Activated naive CD8-positive, alpha-beta T cell (primary cell): ENCODE data around the gene MAP3K19.
"Not testable (repeated sequence)": the region's sequence is repeated elsewhere in the genome, so short reads cannot be mapped to it uniquely, and the experiment has no call there.

Experiments
- H3K27ac Mint-ChIP-seq: one replicate; pipeline ENCODE4 v1.8.0; 2021; ENCODE audit warnings: mixed read lengths
- H3K27me3 Mint-ChIP-seq: one replicate; pipeline ENCODE4 v1.8.0; 2021; ENCODE audit warnings: mixed read lengths
- H3K36me3 Mint-ChIP-seq: one replicate; pipeline ENCODE4 v1.8.0; 2021; ENCODE audit warnings: mixed read lengths
- H3K4me1 Mint-ChIP-seq: one replicate; pipeline ENCODE4 v1.8.0; 2021; ENCODE audit warnings: low read depth, mixed read lengths
- H3K4me3 Mint-ChIP-seq: one replicate; pipeline ENCODE4 v1.8.0; 2021; ENCODE audit warnings: mild to moderate bottlenecking, mixed read lengths
- H3K9me3 Mint-ChIP-seq: one replicate; pipeline ENCODE4 v1.8.0; 2021; ENCODE audit warnings: low read depth, mixed read lengths

Gene MAP3K19

GRCh38 chr2:135066710-135067109 is 19.5 kb upstream of the MAP3K19 start:
- Mint-ChIP-seq H3K4me1 (peaks cover 64% of the 10 kb centered on the region), H3K9me3 (no peaks in the 10 kb centered on the region), H3K36me3 (peaks cover 32% of the 10 kb centered on the region), H3K4me3 (no peak overlapping the region), H3K27ac (no peak overlapping the region), H3K27me3 (no peaks in the 10 kb centered on the region)

GRCh38 chr2:135064149-135064548 is 16.9 kb upstream of the MAP3K19 start:
- H3K27me3 Mint-ChIP-seq = no peaks in the 10 kb centered on the region
- peak overlapping the region; percentile 1 for H3K4me3 Mint-ChIP-seq
- no peaks in the 10 kb centered on the region for H3K9me3 Mint-ChIP-seq
- H3K27ac Mint-ChIP-seq = no peak overlapping the region
- H3K36me3 Mint-ChIP-seq = peaks cover 39% of the 10 kb centered on the region
- H3K4me1 Mint-ChIP-seq = peaks cover 62% of the 10 kb centered on the region

DNA sequence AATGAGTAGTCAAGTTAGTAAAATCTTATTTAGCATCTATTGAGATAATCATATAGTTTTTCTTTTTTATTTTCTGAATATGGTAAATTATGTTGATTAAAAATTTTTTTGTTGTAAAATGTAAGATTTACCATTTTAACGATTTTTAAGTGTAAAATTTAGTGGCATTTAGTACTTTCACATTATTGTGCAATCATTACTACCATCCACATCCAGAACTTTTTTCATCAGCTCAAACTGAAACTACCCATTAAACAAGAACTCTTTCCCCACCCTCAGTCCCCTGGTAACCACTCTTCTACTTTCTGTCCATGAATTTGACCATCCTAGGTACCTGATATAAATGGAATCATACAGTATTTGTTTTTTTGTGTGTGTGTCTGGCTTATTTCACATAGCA is 16.0 kb upstream of the MAP3K19 start:
- Mint-ChIP-seq H3K4me3 (no peak overlapping the region), H3K36me3 (peaks cover 40% of the 10 kb centered on the region), H3K27ac (no peak overlapping the region), H3K27me3 (no peaks in the 10 kb centered on the region), H3K9me3 (no peaks in the 10 kb centered on the region), H3K4me1 (peaks cover 63% of the 10 kb centered on the region)

DNA sequence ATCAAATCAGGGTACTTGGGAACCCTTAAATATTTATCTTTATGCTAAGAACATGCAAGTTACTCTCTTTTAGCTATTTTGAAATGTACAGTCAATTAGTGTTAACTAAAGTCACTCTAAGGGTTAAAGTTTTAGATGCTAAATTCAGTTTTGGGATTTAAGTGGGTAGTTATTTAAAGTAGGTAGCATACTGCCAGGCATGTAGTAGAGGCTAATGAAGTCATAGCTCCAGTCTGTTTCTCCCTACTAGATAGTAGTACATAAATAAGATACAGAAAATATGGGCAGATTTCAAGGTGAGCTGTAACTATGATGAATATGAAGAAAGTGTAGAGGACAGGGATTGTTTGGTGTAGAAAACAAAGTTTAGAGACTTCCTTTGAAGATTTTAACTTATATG is 12.3 kb upstream of the MAP3K19 start:
- Mint-ChIP-seq H3K4me3 (no peak overlapping the region), H3K27ac (no peak overlapping the region), H3K27me3 (no peaks in the 10 kb centered on the region), H3K36me3 (peaks cover 36% of the 10 kb centered on the region), H3K9me3 (no peaks in the 10 kb centered on the region), H3K4me1 (peaks cover 65% of the 10 kb centered on the region)

DNA sequence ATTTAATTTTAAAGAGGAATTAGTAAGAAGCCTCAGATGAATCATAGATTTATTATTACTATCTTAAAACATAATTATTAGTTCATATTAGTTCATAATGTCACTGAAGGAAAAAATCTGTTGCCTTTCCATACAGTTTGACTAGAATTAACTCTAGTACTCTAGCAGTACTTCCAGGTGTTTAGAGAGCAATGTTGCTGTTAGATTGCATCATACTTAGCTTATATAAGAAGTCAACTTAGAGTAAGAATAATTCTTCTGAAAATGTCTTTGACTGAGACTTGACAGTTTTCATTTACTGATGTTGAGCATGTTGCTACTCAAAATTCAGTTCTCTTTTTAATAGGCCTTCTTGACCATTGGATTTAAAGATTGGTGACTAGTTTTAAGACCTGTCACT is 9.5 kb upstream of the MAP3K19 start:
- Mint-ChIP-seq H3K9me3 (no peaks in the 10 kb centered on the region), H3K27me3 (no peaks in the 10 kb centered on the region), H3K4me3 (peak overlapping the region; percentile 23), H3K36me3 (peaks cover 21% of the 10 kb centered on the region), H3K27ac (peak overlapping the region; percentile 66), H3K4me1 (peaks cover 62% of the 10 kb centered on the region)

GRCh38 chr2:135055182-135055786 is 8.0 kb upstream of the MAP3K19 start:
- Mint-ChIP-seq H3K27ac (peak overlapping the region; percentile 43), H3K36me3 (peaks cover 14% of the 10 kb centered on the region), H3K4me1 (peaks cover 63% of the 10 kb centered on the region), H3K27me3 (no peaks in the 10 kb centered on the region), H3K9me3 (no peaks in the 10 kb centered on the region), H3K4me3 (peak overlapping the region; percentile 98)

DNA sequence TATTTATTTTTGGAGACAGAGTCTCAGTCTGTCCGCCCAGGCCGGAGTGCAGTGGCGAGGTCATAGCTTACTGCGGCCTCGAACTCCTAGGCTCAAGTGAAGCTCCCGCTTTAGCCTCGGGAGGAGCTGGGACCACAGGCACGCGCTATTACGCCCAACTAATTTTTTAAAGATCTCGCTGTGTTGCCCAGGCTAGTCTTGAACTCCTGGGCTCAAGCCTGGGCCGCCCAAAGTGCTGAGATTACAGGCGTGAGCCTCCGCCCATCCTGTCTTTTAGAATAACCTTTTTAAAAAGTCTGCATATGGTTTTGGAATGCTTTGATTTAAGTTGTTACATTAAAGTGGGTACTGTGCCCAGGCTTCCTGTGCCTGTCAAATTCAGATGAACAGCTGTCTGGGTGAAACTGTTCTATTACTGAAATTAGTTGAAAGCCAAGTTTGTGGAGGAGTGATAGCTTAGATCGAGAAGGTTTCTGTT is 5.8 kb upstream of the MAP3K19 start:
- Mint-ChIP-seq H3K4me3 (peak overlapping the region; percentile 98), H3K4me1 (peaks cover 56% of the 10 kb centered on the region), H3K27ac (peak overlapping the region; percentile 100), H3K36me3 (peaks cover 6% of the 10 kb centered on the region), H3K9me3 (no peaks in the 10 kb centered on the region), H3K27me3 (no peaks in the 10 kb centered on the region)

GRCh38 chr2:135052042-135052876 is 5.0 kb upstream of the MAP3K19 start, which contains the start of gene RAB3GAP1:
RAB3GAP1 (plus strand) TSS chr2:135052292; CDS start chr2:135052308, 16 bp downstream.
- H3K36me3 Mint-ChIP-seq = peaks cover 6% of the 10 kb centered on the region
- peaks cover 50% of the 10 kb centered on the region for H3K4me1 Mint-ChIP-seq
- no peaks in the 10 kb centered on the region for H3K27me3 Mint-ChIP-seq
- H3K9me3 Mint-ChIP-seq = no peaks in the 10 kb centered on the region
- peak within 1 kb of the TSS; percentile 100 for H3K27ac Mint-ChIP-seq
- H3K4me3 Mint-ChIP-seq = peak within 1 kb of the TSS; percentile 98

- peak overlapping the region; percentile 48 for H3K27ac Mint-ChIP-seq
- peak overlapping the region; percentile 68 for H3K4me3 Mint-ChIP-seq
- H3K27me3 Mint-ChIP-seq = no peaks in the 10 kb centered on the region
- H3K4me1 Mint-ChIP-seq = peaks cover 39% of the 10 kb centered on the region
- no peaks in the 10 kb centered on the region for H3K9me3 Mint-ChIP-seq
- H3K36me3 Mint-ChIP-seq = peaks cover 4% of the 10 kb centered on the region
Observed at GRCh38 chr2:135050684-135051083, 3.4 kb upstream of the MAP3K19 start.

- H3K36me3 Mint-ChIP-seq = peaks cover 4% of the 10 kb centered on the region
- no peak overlapping the region for H3K27ac Mint-ChIP-seq
- H3K27me3 Mint-ChIP-seq = no peaks in the 10 kb centered on the region
- H3K4me3 Mint-ChIP-seq = peak overlapping the region; percentile 21
- H3K4me1 Mint-ChIP-seq = peaks cover 36% of the 10 kb centered on the region
- H3K9me3 Mint-ChIP-seq = no peaks in the 10 kb centered on the region
Observed at GRCh38 chr2:135050132-135050531, 2.9 kb upstream of the MAP3K19 start.

GRCh38 chr2:135048122-135048521 is 875 bp upstream of the MAP3K19 start:
- Mint-ChIP-seq H3K4me1 (peaks cover 17% of the 10 kb centered on the region), H3K36me3 (no peaks in the 10 kb centered on the region), H3K9me3 (no peaks in the 10 kb centered on the region), H3K27me3 (peaks cover 2% of the 10 kb centered on the region), H3K27ac (no peak overlapping the region), H3K4me3 (no peak overlapping the region)

DNA sequence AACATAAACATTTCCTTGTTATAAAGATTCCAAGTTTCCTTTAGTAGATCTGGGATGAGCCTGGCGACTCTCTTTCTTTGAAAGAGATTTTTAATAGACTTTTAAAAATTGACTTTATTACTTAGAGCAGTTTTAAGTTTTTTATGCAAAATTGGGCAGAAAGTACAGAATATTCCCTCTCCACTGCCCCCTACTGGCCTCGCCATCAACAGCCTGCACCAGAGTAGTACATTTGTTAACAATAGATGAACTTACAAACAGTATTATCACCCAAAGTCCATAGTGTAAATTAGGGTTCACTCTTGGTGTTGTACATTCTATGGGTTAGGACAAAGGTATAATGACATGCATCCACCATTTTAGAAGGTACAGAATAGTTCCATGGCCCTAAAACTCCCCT is 3.9 kb downstream of the MAP3K19 start:
- Mint-ChIP-seq H3K9me3 (no peaks in the 10 kb centered on the region), H3K36me3 (no peaks in the 10 kb centered on the region), H3K4me1 (no peaks in the 10 kb centered on the region), H3K27me3 (peaks cover 2% of the 10 kb centered on the region), H3K4me3 (no peak overlapping the region), H3K27ac (no peak overlapping the region)

DNA sequence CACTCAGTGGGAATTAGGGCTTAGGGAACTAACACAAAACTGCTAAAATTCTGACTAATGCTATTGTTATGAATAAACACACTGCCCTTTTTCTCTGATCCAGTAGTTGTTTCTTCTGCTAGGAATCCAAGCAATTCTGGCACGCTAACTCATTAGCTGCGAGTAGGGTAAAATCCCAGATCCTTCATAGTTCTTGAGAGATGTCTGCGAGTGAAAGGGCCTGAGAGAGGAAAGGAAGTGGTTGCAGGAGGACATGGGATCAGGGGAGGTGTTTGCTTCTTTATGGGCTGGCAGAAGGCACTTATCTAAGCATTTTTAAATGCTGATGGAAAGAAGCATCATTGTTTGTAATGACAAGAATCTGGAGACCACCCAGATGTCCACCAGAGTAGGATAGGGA is 9.4 kb downstream of the MAP3K19 start:
- no peaks in the 10 kb centered on the region for H3K36me3 Mint-ChIP-seq
- H3K4me1 Mint-ChIP-seq = no peaks in the 10 kb centered on the region
- no peak overlapping the region for H3K27ac Mint-ChIP-seq
- no peaks in the 10 kb centered on the region for H3K9me3 Mint-ChIP-seq
- no peak overlapping the region for H3K4me3 Mint-ChIP-seq
- no peaks in the 10 kb centered on the region for H3K27me3 Mint-ChIP-seq

- not testable (repeated sequence) for H3K4me1 Mint-ChIP-seq, H3K27ac Mint-ChIP-seq, H3K4me3 Mint-ChIP-seq, H3K36me3 Mint-ChIP-seq, H3K9me3 Mint-ChIP-seq, H3K27me3 Mint-ChIP-seq
Observed at GRCh38 chr2:135033216-135033615, 14.0 kb downstream of the MAP3K19 start.

DNA sequence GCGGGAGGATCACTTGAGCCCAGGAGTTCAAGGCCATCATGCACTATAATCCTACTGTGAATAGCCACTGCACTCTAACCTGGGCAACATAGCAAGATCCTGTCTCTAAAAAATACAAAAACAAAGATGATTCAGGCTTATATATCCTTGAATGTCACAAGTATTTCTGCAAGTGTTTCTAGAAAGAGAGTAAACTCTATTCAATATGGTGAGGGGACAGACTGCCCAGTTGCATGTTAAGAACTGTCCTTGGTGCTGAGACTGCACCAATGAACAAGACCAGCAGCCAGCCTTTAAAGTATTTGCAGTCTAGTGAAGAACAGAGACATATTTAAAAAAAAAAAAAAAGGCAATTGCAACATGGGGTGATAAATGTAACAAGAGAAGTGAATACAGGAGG is 16.4 kb downstream of the MAP3K19 start:
- Mint-ChIP-seq H3K4me1 (no peaks in the 10 kb centered on the region), H3K27me3 (no peaks in the 10 kb centered on the region), H3K4me3 (no peak overlapping the region), H3K9me3 (no peaks in the 10 kb centered on the region), H3K36me3 (no peaks in the 10 kb centered on the region), H3K27ac (no peak overlapping the region)
